Omental fat pad (tissue), 4 donors: ENCODE data around the gene FBLIM1. TPM values are rescaled to one million over a fixed set of nuclear protein-coding genes. Genes with fewer than 3 reads are reported as not detected.
A peak's percentile ranks its signal among the peaks of the same experiment; 100 is the strongest.

Experiments
- ATAC-seq: fragments of 150-250 bp; one replicate; pipeline ENCODE4 v1.9.1; 2016; ENCODE audit warnings: mild to moderate bottlenecking, moderate library complexity; ENCODE audit not compliant: low FRiP score
- DNase-seq: peaks from one replicate; pipeline ENCODE4 v3.0.0-alpha.2; 2019; ENCODE audit warnings: low spot score
- CTCF ChIP-seq, 3 donors: fragments of 450-650 bp; IDR thresholded peaks; one replicate each; pipeline ENCODE4 v1.5.1; 2016 to 2017; ENCODE audit warnings: antibody characterized with exemption in 3 of 3, mild to moderate bottlenecking in 3 of 3, moderate library complexity in 2 of 3
- total RNA-seq, 4 donors: library from RNA; depleted of rRNA; stranded (reverse); fragments of >200 nt; gene quantifications; one replicate each; pipeline ENCODE4 v1.1.0, GENCODE V29; 2016

FBLIM1 gene
- 10 to 100 TPM; 10.4 to 34.0 (median 17.4) TPM for total RNA-seq

- ATAC-seq (peak; percentile 5), DNase-seq (no peak)
- TF ChIP-seq CTCF (IDR thresholded peaks at IDR 0.05): no peak
Measured at GRCh38 chr1:15758343-15758931, at the start of gene FBLIM1. TSS of gene FBLIM1 (plus strand) at chr1:15758795. CDS start at chr1:15764984, 6,189 bp downstream.

- ATAC-seq (no peak), DNase-seq (no peak)
- TF ChIP-seq CTCF (IDR thresholded peaks at IDR 0.05): no peak
Measured at GRCh38 chr1:15709226-15709625, 49.4 kb upstream of the FBLIM1 start.

- no peak for TF ChIP-seq CTCF (IDR thresholded peaks at IDR 0.05)
- no peak for ATAC-seq
- DNase-seq: no peak
Measured at GRCh38 chr1:15712168-15712567, 46.4 kb upstream of the FBLIM1 start.

GRCh38 chr1:15714406-15715136 is 44.0 kb upstream of the FBLIM1 start:
- no peak for TF ChIP-seq CTCF (IDR thresholded peaks at IDR 0.05)
- ATAC-seq (no peak), DNase-seq (no peak)

GRCh38 chr1:15717418-15718125 is 41.0 kb upstream of the FBLIM1 start:
- DNase-seq (no peak), ATAC-seq (no peak)
- TF ChIP-seq CTCF (IDR thresholded peaks at IDR 0.05): no peak

DNA sequence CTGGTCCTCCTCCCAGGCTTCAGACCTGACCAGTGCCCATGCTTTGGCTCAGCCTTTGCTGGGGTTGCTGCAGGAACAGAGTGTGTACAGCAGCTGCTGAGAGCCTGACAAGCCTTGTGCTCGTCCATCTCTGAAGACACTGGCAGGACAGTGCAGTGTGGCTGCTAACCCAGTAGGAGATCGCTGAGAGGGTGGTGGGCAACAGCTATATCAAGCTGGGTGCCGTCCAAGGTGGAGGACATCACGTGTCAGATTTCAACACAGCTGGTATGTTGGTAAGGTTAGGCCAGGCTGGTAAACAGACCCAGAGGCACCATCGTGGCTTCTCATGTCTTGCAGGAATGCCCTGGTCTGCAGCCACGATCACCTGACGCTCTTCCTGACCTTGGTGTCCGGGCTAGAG is 40.4 kb upstream of the FBLIM1 start:
- ATAC-seq (peak; percentile 9), DNase-seq (no peak)
- no peak for TF ChIP-seq CTCF (IDR thresholded peaks at IDR 0.05)
